Activated CD4-positive, alpha-beta T cell treated with anti-CD3 and anti-CD28 coated beads, Interleukin-2, amount 50 U/mL, for 4 hours (primary cell): ENCODE data around the gene DARS1.
"Not testable (repeated sequence)": the region's sequence is repeated elsewhere in the genome, so short reads cannot be mapped to it uniquely, and the experiment has no call there.

ENCODE experiments used
- DNase-seq, 2 experiments: peaks; one replicate each; pipeline ENCODE4 v3.0.0-alpha.2; 2020

Gene DARS1

GRCh38 chr2:135980434-135981079 lies 4.9 kb downstream of the DARS1 start:
- DNase-seq: no peak

GRCh38 chr2:135975702-135976101 lies 9.7 kb downstream of the DARS1 start:
- no peak for DNase-seq

DNA sequence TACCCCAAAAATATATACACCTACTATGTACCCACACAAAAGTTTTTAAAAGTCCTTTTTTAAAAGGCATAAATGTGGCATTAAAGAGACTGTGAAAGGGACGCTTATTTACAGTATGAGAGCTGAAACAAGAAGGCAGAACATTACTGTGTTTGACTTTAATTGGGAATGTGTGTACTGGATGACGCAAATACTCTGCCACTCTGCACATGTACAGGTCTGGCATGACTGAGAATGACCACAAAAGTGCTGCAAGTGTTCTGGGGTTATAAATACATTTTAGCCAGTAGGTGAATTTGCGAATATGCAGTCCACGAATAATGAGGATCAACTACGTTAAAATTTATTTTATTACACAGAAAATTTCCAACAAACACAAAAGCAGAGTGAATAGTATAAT lies 11.4 kb downstream of the DARS1 start:
- no peak for DNase-seq

DNA sequence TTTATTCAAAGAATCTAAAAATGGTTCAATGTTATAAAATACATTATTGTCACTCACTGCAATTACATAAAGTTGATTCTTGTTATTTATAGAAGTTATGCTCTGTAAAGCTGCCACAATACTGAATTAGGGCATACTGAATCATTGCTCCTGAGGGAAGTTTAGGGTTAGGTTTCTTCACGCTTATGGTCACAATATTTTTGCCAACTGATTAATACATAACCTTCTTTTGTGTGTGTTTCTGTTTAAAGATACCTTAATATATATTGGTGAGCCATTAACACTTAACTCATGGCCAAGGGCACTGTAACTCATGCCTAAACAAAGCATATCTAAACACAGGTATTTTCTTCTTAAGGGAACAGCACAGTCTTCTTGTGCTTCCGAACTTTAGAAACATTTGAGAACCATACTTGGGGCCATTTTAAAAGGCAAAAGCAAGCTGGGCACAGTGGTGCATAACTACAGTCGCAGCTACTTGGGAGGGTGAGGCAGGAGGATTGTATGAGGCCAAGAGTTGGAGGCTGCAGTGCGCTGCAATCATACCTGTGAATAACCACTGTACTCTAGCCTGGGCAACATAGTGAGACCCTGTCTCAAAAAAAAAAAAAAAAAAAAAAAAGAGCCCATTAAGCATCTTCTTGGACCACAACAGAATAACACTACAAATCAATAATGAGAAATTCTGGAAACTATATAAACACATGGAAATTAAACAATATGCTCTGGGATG lies 15.6 kb downstream of the DARS1 start:
- DNase-seq: no peak

DNA sequence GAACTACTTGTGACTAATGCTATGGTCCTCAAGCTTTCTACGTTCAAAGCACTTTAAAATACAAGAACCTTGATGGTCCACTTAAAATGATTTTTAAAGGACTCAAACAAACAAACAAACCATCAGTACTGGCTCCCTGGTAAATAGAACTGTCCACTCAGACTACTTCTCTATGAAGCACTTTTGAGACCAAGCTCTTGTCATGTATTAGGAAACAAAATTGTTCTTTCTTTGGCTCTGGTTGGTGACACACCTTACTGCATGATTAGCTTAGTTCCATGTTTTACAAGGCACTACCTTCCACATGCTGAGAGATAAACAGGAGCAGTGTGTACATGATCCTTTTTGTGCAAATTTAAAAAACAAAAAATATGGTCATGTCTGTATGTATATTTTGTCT lies 19.7 kb downstream of the DARS1 start:
- no peak for DNase-seq

GRCh38 chr2:135964404-135964803 lies 21.0 kb downstream of the DARS1 start:
- DNase-seq: not testable (repeated sequence)

GRCh38 chr2:135963841-135964240 lies 21.6 kb downstream of the DARS1 start:
- DNase-seq: no peak

DNA sequence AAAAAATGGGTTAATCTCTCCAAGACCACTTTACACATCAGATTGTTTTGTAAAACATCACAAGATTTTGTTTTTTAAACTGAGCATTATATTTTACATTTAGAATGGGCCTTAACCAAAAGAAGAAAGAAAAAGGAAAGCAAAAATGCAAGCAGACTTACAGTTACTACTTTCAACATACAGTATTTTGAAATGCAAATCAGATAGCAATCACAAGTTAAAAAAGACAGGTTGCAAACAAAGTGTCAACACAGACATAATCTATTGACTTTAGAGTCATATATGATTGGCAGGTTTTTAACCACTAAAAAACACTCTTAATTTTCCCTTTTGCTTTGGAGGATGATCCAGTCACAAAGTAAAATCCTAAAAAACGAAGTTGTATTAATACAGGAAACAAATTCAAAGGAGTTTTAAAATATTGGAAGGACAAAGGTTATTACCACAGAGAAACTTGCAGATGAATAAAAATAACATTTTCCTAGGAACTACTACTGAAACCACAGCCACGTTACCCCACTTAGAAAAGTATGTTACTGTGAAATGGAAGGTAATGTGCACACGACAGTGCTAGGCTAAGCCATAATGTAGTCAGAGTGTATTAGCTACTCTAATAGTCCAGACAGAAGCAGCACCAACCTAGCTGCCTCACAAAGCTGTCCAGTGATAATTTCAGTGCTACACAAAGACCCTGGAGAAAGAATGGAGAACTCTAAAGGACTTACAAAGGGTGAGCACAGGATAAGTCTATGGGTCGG lies 22.9 kb downstream of the DARS1 start:
- DNase-seq: no peak

GRCh38 chr2:135960656-135961551 lies 24.5 kb downstream of the DARS1 start:
- DNase-seq: peak in 1 of 2 experiments; percentile 14

- no peak for DNase-seq
These were observed 25.3 kb downstream of the DARS1 start for GRCh38 chr2:135960150-135960549.

DNA sequence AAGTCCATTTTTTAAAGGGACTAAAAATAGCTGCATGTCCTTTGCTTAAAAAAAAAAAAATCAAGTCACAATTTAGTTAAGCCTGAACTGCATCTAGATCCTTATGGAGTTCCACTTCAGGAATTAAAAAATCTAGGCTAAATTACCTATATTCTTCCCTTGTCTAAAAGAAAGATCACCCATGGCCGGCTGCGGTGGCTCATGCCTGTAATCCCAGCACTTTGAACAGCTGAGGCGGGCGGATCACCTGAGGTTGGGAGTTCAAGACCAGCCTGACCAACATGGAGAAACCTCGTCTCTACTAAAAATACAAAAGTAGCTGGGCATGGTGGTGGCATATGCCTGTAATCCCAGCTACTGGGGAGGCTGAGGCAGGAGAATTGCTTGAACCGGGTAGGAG lies 26.5 kb downstream of the DARS1 start:
- DNase-seq: not testable (repeated sequence)

DNA sequence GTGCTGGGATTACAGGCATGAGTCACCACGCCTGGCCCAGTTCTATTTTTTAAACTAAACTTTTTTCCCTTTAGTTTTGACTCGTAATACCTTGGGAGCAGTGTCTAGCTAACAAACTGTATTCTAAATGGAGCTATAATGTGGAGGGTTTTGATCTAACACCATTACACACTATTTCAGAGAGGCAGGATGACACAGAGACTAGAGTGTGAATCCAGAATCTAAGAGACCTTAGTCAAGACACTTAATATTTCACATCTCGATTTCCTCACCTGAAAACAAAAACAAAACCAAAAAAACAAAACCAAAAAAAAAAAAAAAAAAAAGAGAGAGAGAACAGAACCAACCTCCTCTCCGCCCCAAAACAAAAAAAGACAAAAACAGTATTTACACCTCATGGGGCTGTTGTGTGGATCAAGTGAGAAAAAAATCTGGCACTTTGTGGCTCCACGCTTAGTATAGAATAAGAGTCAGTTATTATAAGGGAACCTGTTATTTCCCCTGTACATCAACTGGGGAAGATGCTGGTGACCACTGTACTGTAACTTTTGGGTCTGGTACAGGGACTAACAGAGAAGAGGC lies 31.3 kb downstream of the DARS1 start:
- no peak for DNase-seq

DNA sequence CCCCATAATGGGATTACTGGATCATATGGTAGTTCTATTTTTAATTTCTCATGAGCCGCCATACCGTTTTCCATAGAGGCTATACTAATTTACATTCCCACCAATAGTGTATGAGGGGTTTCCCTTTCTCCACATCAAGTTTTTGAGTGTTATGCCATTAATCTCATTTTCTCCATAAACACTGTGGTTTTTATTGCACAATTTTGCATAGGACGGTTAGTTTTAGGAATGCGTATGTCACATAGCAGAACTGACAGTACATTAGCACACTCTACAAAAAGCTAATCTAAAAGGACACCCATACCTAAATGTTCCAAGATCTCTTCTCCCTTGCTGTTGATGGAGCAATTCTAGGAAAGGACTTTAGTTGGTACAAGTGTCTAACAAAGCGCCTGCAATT lies 32.5 kb downstream of the DARS1 start:
- DNase-seq: no peak

DNA sequence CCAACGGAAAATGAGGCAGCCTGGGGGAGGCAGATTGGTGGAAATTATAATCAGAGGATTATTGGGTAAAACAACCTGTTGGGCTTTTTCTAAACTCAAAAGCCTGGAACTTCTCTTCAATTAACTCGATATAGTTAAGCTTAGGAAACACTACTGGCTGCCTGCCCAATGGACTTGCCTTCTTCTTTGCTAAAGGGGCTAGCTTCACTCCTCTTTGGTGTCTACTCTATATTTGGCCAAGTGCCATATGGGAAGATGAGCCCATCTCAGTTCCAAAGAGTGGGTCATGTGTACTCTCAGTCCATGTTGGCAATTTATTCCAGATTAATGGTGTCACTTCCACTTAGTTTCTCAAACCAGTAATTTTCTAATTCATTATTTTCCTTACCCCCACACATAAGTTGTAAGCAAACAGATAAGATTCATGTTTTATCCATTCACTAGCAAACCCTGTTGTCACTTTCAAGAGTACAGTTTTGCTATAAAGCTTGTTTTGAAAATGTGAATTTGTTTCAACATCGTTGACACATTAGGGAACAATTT lies 34.3 kb downstream of the DARS1 start:
- no peak for DNase-seq

- DNase-seq: no peak
These were observed 35.8 kb downstream of the DARS1 start for GRCh38 chr2:135949451-135950234.

DNA sequence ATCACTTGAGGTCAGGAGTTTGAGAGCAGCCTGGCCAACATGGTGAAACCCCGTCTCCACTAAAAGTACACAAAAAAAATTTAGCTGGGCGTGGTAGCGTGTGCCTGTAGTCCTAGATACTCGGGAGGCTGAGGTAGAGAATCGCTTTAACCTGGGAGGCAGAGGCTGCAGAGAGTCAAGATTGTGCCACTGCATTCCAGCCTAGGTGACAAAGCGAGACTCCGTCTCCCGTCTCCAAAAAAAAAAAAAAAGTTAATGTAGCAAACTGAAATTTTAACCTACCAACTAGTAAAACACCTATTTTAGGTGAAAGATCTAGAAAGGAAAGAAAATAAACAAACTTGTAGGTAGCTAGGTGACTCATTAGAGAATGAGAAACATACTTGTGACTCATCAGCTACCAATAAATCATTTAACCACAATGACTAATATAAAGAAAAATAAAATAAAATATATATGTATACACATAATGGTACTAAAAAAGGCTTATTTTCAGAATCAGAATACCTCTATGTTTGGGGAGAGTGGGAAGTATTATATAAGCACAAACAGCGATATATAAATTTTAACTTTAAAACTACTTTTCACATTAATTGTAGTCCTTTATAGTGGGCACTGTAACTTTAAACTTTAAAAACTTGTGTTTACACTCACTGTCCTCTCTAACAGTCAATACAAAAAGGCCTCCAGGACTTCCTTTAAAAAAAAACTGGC lies 36.6 kb downstream of the DARS1 start:
- no peak for DNase-seq

DNA sequence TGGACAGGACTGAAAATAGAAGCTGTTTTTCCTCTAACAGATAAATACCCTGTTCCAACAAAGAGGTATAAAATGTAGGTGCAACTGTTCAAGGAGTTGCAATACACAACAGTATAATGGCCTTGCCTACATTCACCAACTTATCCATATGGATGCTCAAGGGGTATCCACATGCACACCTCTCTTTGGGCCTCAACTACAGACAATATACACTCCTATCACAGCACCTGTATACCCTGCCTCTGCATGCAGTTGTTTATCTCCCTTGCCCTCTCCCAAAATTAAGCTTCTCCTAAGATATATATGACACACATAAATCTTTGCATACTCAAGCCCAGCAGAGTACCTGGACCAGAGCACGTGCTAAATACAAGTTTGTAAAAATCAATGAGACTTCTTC lies 37.3 kb downstream of the DARS1 start:
- DNase-seq: no peak

- no peak for DNase-seq
These were observed 37.9 kb downstream of the DARS1 start for GRCh38 chr2:135947483-135947882.

GRCh38 chr2:135945526-135945925 lies 39.9 kb downstream of the DARS1 start:
- DNase-seq: no peak

DNA sequence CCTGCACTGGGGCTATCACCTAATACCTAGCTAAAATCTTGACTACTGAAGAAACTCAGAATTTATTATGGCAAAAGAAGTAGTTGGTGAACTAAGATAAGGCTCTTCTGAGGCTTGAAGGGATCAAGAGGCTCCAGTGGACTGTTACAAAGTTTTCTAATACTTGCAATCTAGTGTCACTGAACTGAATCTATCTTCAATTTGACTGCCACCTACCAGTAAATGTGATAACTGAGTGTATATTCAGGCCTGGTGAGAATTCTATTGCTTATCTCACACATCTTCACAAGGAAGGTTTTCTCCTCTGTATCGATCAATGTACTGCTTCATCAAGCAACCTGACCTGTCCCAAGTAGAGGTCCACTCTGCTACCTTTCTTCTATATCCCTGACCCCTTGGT lies 40.8 kb downstream of the DARS1 start:
- DNase-seq: no peak
